ENCODE data around the gene DENND11. TPM values are rescaled to one million over a fixed set of nuclear protein-coding genes. Genes with fewer than 3 reads are reported as not detected.

Gene DENND11
- total RNA-seq, result 26.1 and 26.2 TPM in 2 replicates

GRCh38 chr7:141702047-141702567 is at the start of gene DENND11:
DENND11 (minus strand) TSS chr7:141702166; CDS start chr7:141702153, 13 bp downstream.
- intact Hi-C loops (cut with micrococcal nuclease), result loop anchor here (1.0 to 5.0 kb wide), 2 partner anchors 36 to 40 kb away; partner anchors contain the start of gene SSBP1

GRCh38 chr7:141748396-141748795 is 46.4 kb upstream of the DENND11 start:
- intact Hi-C loops (cut with micrococcal nuclease), result no loop called here

- intact Hi-C loops (cut with micrococcal nuclease), result no loop called here
Observed at GRCh38 chr7:141744131-141744530, 42.2 kb upstream of the DENND11 start.

- intact Hi-C loops (cut with micrococcal nuclease), result no loop called here
Observed at GRCh38 chr7:141742229-141742628, 40.3 kb upstream of the DENND11 start.

- intact Hi-C loops (cut with micrococcal nuclease), result loop anchor here (2.0 to 10.0 kb wide), 4 partner anchors 48 to 1260 kb away; partner anchors contain the start of genes MKRN1 and NDUFB2
Observed at GRCh38 chr7:141739250-141739649, 37.3 kb upstream of the DENND11 start.

GRCh38 chr7:141738592-141739013 is 36.6 kb upstream of the DENND11 start:
- intact Hi-C loops (cut with micrococcal nuclease), result loop anchor here (1.0 to 10.0 kb wide), 9 partner anchors 36 to 1260 kb away; partner anchors contain the start of genes AGK, BRAF, DENND11 and MKRN1

GRCh38 chr7:141737836-141738591 is 36.0 kb upstream of the DENND11 start, which contains the start of gene SSBP1:
SSBP1 (plus strand) TSS chr7:141738358; CDS start chr7:141739167, 809 bp downstream.
- intact Hi-C loops (cut with micrococcal nuclease), result loop anchor here (1.0 to 10.0 kb wide), 9 partner anchors 36 to 1259 kb away; partner anchors contain the start of genes AGK, BRAF, DENND11 and MKRN1

- intact Hi-C loops (cut with micrococcal nuclease), result loop anchor here (10.0 kb wide), 1 partner anchor 1042 kb away; the partner anchor contains the start of gene NDUFB2
Observed at GRCh38 chr7:141737118-141737835, 35.3 kb upstream of the DENND11 start.

- intact Hi-C loops (cut with micrococcal nuclease), result loop anchor here (10.0 kb wide), 1 partner anchor 1037 kb away; the partner anchor contains the start of gene NDUFB2
Observed at GRCh38 chr7:141731476-141732149, 29.6 kb upstream of the DENND11 start.

GRCh38 chr7:141729020-141729419 is 27.1 kb upstream of the DENND11 start:
- intact Hi-C loops (cut with micrococcal nuclease), result no loop called here

GRCh38 chr7:141722529-141722928 is 20.6 kb upstream of the DENND11 start:
- intact Hi-C loops (cut with micrococcal nuclease), result no loop called here

GRCh38 chr7:141717450-141717849 is 15.5 kb upstream of the DENND11 start:
- intact Hi-C loops (cut with micrococcal nuclease), result no loop called here

- intact Hi-C loops (cut with micrococcal nuclease), result no loop called here
Observed at GRCh38 chr7:141715794-141716689, 14.1 kb upstream of the DENND11 start.

- intact Hi-C loops (cut with micrococcal nuclease), result no loop called here
Observed at GRCh38 chr7:141715018-141715417, 13.1 kb upstream of the DENND11 start.

- intact Hi-C loops (cut with micrococcal nuclease), result no loop called here
Observed at GRCh38 chr7:141714571-141714970, 12.6 kb upstream of the DENND11 start.

- intact Hi-C loops (cut with micrococcal nuclease), result no loop called here
Observed at GRCh38 chr7:141713890-141714289, 11.9 kb upstream of the DENND11 start.

GRCh38 chr7:141712603-141713255 is 10.8 kb upstream of the DENND11 start:
- intact Hi-C loops (cut with micrococcal nuclease), result no loop called here

GRCh38 chr7:141710301-141710700 is 8.3 kb upstream of the DENND11 start:
- intact Hi-C loops (cut with micrococcal nuclease), result no loop called here

GRCh38 chr7:141709749-141710148 is 7.8 kb upstream of the DENND11 start:
- intact Hi-C loops (cut with micrococcal nuclease), result no loop called here

All from T-helper 2 cell treated with Interferon-gamma antibody and Interleukin-4, amounts not matched to agents 100 ng/mL and 5 ng/mL, for 36 hours (primary cell).